ENCODE data around the gene VPS51.

Gene VPS51

DNA sequence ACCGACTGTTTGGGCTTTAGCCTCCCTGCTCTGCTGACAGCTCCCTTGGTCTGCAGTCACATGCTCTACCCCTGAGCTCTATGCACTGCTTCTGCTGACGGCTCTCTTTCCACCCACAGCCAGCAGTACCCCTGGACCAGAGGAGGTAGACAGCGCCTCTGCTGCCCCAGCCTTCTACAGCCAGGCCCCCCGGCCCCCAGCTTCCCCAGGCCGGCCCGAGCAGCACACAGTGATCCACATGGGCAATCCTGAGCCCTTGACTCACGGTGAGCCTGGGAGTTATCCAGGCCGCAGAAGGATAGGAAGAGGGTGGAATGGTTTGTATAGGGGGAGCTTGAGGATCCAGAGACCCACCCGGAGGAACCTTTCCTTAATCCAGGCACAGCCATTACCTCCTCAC, 9.2 kb upstream of the VPS51 start:
- Histone ChIP-seq H3K27me3 (ENCODE audit: control insufficient read depth, insufficient read depth, low read length) (no peaks in the 10 kb centered on the region), H3K4me1 (ENCODE audit: control insufficient read depth, insufficient read depth, low read length) (no peaks in the 10 kb centered on the region), H3K27ac (ENCODE audit: low read length) (no peak overlapping the region), H3K36me3 (ENCODE audit: control insufficient read depth, insufficient read depth, low read length) (peaks cover 9% of the 10 kb centered on the region; the same call in 1 of the 2 replicates), H3K9me3 (ENCODE audit: control insufficient read depth, insufficient read depth, low read length) (no peaks in the 10 kb centered on the region), H3K4me3 (ENCODE audit: low read length) (no peak overlapping the region)
- no peak for DNase-seq (ENCODE audit: low read depth, low spot score)
- no CpG with 5 or more reads among the region's 9 CpGs for WGBS (ENCODE audit: insufficient coverage, insufficient read length)

DNA sequence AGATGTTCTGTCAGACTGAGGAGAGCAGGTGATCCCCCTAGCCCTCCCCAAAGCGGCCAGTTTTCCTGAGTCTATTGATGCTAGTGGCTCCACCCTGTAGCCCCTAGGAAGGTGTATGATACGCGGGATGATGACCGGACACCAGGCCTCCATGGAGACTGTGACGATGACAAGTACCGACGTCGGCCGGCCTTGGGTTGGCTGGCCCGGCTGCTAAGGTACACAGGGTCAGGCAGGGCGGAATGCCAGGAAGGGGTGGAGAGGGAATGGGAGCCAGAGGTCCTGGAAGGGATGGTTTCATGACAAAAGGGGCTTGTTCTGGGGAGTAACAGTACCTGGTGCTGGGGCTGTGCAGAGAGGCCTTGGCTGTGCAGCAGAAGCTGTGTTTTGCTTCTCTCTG, 8.8 kb upstream of the VPS51 start:
- H3K9me3 ChIP-seq (ENCODE audit: control insufficient read depth, insufficient read depth, low read length) = no peaks in the 10 kb centered on the region
- no peaks in the 10 kb centered on the region for H3K27me3 ChIP-seq (ENCODE audit: control insufficient read depth, insufficient read depth, low read length)
- no peaks in the 10 kb centered on the region for H3K4me1 ChIP-seq (ENCODE audit: control insufficient read depth, insufficient read depth, low read length)
- peaks cover 9% of the 10 kb centered on the region; the same call in 1 of the 2 replicates for H3K36me3 ChIP-seq (ENCODE audit: control insufficient read depth, insufficient read depth, low read length)
- no peak for DNase-seq (ENCODE audit: low read depth, low spot score)
- WGBS (ENCODE audit: insufficient coverage, insufficient read length) = no CpG with 5 or more reads among the region's 11 CpGs
- H3K4me3 ChIP-seq (ENCODE audit: low read length) = no peak overlapping the region
- H3K27ac ChIP-seq (ENCODE audit: low read length) = no peak overlapping the region

DNA sequence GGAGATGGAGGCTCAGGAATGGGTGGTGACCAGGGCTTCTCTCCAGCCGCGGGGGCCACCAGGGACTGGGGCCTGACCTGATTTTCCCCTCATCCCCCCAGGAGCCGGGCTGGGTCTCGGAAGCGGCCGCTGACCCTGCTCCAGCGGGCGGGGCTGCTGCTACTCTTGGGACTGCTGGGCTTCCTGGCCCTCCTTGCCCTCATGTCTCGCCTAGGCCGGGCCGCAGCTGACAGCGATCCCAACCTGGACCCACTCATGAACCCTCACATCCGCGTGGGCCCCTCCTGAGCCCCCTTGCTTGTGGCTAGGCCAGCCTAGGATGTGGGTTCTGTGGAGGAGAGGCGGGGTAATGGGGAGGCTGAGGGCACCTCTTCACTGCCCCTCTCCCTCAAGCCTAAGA, 8.2 kb upstream of the VPS51 start:
- no peak overlapping the region for H3K27ac ChIP-seq (ENCODE audit: low read length)
- H3K27me3 ChIP-seq (ENCODE audit: control insufficient read depth, insufficient read depth, low read length) = no peaks in the 10 kb centered on the region
- no peak overlapping the region; the same call in 1 of the 2 replicates for H3K4me3 ChIP-seq (ENCODE audit: low read length)
- WGBS (ENCODE audit: insufficient coverage, insufficient read length) = no CpG with 5 or more reads among the region's 15 CpGs
- DNase-seq (ENCODE audit: low read depth, low spot score) = no peak
- H3K4me1 ChIP-seq (ENCODE audit: control insufficient read depth, insufficient read depth, low read length) = no peaks in the 10 kb centered on the region
- no peaks in the 10 kb centered on the region for H3K9me3 ChIP-seq (ENCODE audit: control insufficient read depth, insufficient read depth, low read length)
- H3K36me3 ChIP-seq (ENCODE audit: control insufficient read depth, insufficient read depth, low read length) = peaks cover 9% of the 10 kb centered on the region; the same call in 1 of the 2 replicates

DNA sequence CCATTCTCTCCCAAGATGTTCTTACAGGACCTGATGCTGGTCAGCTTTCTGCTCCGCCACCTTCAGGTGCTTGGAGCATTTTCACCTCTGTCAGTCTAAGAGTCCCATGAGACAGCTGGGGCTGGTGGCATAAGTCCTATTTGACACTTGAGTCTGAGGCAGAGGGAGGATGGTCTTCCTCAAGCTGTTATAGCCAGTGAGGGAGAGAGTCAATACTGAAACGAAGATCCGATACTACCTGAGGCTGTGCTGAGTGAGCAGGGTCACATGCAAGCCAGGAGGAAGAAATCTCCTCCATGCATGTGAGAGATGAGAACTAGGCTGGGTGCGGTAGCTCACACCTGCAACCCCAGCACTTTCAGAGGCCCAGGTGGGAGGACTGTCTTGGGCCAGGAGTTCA, 6.4 kb upstream of the VPS51 start:
- Histone ChIP-seq H3K27me3 (ENCODE audit: control insufficient read depth, insufficient read depth, low read length) (no peaks in the 10 kb centered on the region), H3K4me3 (ENCODE audit: low read length) (no peak overlapping the region), H3K27ac (ENCODE audit: low read length) (no peak overlapping the region), H3K36me3 (ENCODE audit: control insufficient read depth, insufficient read depth, low read length) (peaks cover 9% of the 10 kb centered on the region; the same call in 1 of the 2 replicates), H3K9me3 (ENCODE audit: control insufficient read depth, insufficient read depth, low read length) (no peaks in the 10 kb centered on the region), H3K4me1 (ENCODE audit: control insufficient read depth, insufficient read depth, low read length) (no peaks in the 10 kb centered on the region)
- no CpG with 5 or more reads among the region's 4 CpGs for WGBS (ENCODE audit: insufficient coverage, insufficient read length)
- no peak for DNase-seq (ENCODE audit: low read depth, low spot score)

DNA sequence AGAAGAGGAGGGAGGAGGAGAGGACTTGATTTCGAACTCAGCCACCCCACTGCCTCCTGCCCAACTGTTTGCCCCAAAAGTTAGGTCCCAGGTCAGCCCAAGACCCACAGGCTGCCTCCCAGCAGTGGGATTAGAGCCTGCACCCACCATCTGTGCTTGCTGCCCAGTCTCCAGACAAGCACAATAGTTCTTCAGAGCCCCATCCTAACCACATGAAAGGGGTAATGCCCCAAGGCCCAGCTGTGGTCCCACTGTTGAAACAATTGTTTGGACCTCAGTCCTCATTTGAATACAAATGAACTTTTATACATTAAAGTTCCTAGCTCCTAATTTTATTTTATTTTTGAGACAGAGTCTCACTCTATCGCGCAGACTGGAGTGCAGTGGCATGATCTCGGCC, 5.4 kb upstream of the VPS51 start:
- H3K36me3 ChIP-seq (ENCODE audit: control insufficient read depth, insufficient read depth, low read length) = peaks cover 9% of the 10 kb centered on the region; the same call in 1 of the 2 replicates
- no peaks in the 10 kb centered on the region; the same call in 1 of the 2 replicates for H3K4me1 ChIP-seq (ENCODE audit: control insufficient read depth, insufficient read depth, low read length)
- H3K27ac ChIP-seq (ENCODE audit: low read length) = no peak overlapping the region
- no CpG with 5 or more reads among the region's 4 CpGs for WGBS (ENCODE audit: insufficient coverage, insufficient read length)
- DNase-seq (ENCODE audit: low read depth, low spot score) = no peak
- H3K4me3 ChIP-seq (ENCODE audit: low read length) = no peak overlapping the region
- no peaks in the 10 kb centered on the region for H3K9me3 ChIP-seq (ENCODE audit: control insufficient read depth, insufficient read depth, low read length)
- H3K27me3 ChIP-seq (ENCODE audit: control insufficient read depth, insufficient read depth, low read length) = no peaks in the 10 kb centered on the region

DNA sequence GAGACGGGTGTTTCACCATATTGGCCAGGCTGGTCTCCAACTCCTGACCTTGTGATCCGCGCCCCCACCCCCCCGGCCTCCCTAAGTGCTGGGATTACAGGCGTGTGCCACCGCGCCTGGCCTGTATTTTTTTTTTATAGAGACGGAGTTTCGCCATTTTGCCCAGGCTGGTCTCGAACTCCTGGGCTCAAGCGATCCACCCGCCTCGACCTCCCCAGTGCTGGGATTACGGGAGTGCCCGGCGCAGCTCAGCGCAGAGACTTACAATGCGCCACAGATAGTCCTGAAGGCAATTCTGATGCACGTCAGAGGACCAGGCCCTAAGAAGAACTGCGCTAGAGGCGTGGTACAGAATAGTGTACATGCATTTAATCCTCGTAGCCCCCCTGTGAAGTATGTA, 587 bp upstream of the VPS51 start:
- no peaks in the 10 kb centered on the region for H3K27me3 ChIP-seq (ENCODE audit: control insufficient read depth, insufficient read depth, low read length)
- no peak overlapping the region for H3K27ac ChIP-seq (ENCODE audit: low read length)
- no peaks in the 10 kb centered on the region for H3K9me3 ChIP-seq (ENCODE audit: control insufficient read depth, insufficient read depth, low read length)
- DNase-seq (ENCODE audit: low read depth, low spot score) = no peak
- H3K36me3 ChIP-seq (ENCODE audit: control insufficient read depth, insufficient read depth, low read length) = no peaks in the 10 kb centered on the region; the same call in 1 of the 2 replicates
- WGBS (ENCODE audit: insufficient coverage, insufficient read length) = no CpG with 5 or more reads among the region's 22 CpGs
- no peaks in the 10 kb centered on the region; the same call in 1 of the 2 replicates for H3K4me1 ChIP-seq (ENCODE audit: control insufficient read depth, insufficient read depth, low read length)
- H3K4me3 ChIP-seq (ENCODE audit: low read length) = no peak overlapping the region

DNA sequence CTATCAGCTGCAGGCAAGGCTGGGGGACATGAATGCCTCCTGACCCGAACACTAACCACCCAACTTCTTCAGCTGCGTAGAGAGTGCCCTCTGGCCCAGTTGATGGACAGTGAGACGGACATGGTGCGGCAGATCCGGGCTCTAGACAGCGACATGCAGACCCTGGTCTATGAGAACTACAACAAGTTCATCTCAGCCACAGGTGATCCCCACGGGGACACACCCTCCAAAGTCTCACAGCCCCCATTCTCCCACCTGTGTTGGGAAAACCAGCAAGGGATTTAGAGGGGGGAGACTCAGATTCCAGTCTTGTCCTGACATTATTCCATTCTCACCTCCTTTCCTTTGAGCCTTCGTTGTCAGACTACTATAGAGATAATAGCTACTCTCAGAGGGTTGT, 912 bp downstream of the VPS51 start:
- no peak overlapping the region for H3K27ac ChIP-seq (ENCODE audit: low read length)
- H3K4me1 ChIP-seq (ENCODE audit: control insufficient read depth, insufficient read depth, low read length) = no peaks in the 10 kb centered on the region; the same call in 1 of the 2 replicates
- no peaks in the 10 kb centered on the region; the same call in 1 of the 2 replicates for H3K36me3 ChIP-seq (ENCODE audit: control insufficient read depth, insufficient read depth, low read length)
- no CpG with 5 or more reads among the region's 8 CpGs for WGBS (ENCODE audit: insufficient coverage, insufficient read length)
- no peak overlapping the region; the same call in 1 of the 2 replicates for H3K4me3 ChIP-seq (ENCODE audit: low read length)
- no peak for DNase-seq (ENCODE audit: low read depth, low spot score)
- H3K27me3 ChIP-seq (ENCODE audit: control insufficient read depth, insufficient read depth, low read length) = no peaks in the 10 kb centered on the region
- no peaks in the 10 kb centered on the region for H3K9me3 ChIP-seq (ENCODE audit: control insufficient read depth, insufficient read depth, low read length)

DNA sequence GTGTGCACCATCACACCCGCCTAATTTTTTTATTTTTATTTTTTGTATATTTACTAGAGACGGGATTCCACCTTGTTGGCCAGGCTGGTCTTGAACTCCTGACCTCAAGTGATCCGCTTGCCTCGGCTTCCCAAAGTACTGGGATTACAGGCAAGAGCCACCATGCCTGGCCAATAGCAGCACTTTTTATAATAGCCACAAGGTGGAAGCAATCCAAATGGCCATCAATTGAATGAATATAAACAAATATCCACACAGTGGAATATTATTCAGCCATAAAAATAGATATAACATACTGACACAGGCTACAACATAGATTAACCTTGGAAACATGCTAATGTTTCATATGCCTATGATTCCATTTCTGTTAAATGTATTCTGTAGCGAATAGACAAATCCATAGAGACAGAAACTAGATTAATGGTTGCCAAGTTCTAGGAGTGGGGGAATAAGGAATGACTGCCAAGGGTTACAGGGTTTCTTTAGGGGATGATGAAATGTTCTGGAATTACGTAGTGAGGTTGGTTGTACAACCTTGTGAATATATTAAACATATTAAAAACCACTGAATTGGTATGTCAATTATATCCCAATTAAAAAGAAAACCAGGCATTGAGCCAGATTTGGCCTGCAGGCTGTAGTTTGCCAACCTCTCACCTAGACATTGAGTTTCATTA, 4.8 kb downstream of the VPS51 start:
- no peak overlapping the region for H3K27ac ChIP-seq (ENCODE audit: low read length)
- no CpG with 5 or more reads among the region's 6 CpGs for WGBS (ENCODE audit: insufficient coverage, insufficient read length)
- no peaks in the 10 kb centered on the region for H3K27me3 ChIP-seq (ENCODE audit: control insufficient read depth, insufficient read depth, low read length)
- H3K9me3 ChIP-seq (ENCODE audit: control insufficient read depth, insufficient read depth, low read length) = no peaks in the 10 kb centered on the region
- H3K4me3 ChIP-seq (ENCODE audit: low read length) = no peak overlapping the region
- H3K36me3 ChIP-seq (ENCODE audit: control insufficient read depth, insufficient read depth, low read length) = no peaks in the 10 kb centered on the region; the same call in 1 of the 2 replicates
- H3K4me1 ChIP-seq (ENCODE audit: control insufficient read depth, insufficient read depth, low read length) = no peaks in the 10 kb centered on the region; the same call in 1 of the 2 replicates
- no peak for DNase-seq (ENCODE audit: low read depth, low spot score)

DNA sequence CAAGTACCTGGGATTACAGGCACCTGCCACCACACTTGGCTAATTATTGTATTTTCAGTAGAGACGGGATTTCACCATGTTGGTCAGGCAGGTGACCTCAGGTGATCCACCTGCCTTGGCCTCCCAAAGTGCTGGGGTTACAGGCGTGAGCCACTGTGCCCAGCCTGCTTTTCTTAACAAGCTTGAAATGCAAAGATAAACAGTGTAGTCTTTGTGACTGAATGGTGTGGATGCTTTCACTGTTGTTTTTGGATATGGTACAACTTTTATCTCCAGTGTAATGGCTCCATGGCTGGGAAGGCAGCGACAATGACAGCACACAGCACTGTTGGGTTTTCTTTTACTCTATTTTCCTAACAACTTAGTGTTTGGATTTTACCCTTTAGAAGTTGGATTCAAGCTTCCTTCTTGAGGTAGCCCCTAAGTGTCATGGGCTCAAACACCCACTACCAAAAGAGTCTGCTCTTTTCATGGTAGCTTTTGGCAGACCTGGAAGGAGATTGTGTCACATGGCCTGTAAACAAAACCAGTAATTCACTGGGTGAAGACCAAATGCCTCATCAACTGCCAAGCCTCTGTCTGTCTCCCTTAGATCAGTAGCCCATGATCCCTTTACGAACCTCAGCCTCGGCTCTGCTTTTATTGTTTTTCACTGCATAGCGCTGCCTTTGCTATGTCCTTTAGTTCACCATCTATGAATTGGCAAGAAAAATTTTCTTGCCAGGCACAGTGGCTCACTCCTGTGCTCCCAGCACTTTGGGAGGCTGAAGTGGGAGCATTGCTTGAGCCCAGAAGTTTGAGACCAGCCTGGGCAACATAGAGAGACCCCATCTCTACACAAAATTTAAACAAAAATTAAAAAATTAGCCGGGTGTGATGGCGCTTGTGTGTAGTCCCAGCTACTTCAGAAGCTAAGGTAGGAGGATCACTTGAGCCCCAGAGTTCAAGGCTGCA, 6.4 kb downstream of the VPS51 start:
- H3K4me1 ChIP-seq (ENCODE audit: control insufficient read depth, insufficient read depth, low read length) = no peaks in the 10 kb centered on the region
- H3K9me3 ChIP-seq (ENCODE audit: control insufficient read depth, insufficient read depth, low read length) = no peaks in the 10 kb centered on the region
- H3K27ac ChIP-seq (ENCODE audit: low read length) = no peak overlapping the region
- DNase-seq (ENCODE audit: low read depth, low spot score) = no peak
- H3K36me3 ChIP-seq (ENCODE audit: control insufficient read depth, insufficient read depth, low read length) = peaks cover 1% of the 10 kb centered on the region
- H3K27me3 ChIP-seq (ENCODE audit: control insufficient read depth, insufficient read depth, low read length) = no peaks in the 10 kb centered on the region
- no CpG with 5 or more reads among the region's 8 CpGs for WGBS (ENCODE audit: insufficient coverage, insufficient read length)
- no peak overlapping the region for H3K4me3 ChIP-seq (ENCODE audit: low read length)

DNA sequence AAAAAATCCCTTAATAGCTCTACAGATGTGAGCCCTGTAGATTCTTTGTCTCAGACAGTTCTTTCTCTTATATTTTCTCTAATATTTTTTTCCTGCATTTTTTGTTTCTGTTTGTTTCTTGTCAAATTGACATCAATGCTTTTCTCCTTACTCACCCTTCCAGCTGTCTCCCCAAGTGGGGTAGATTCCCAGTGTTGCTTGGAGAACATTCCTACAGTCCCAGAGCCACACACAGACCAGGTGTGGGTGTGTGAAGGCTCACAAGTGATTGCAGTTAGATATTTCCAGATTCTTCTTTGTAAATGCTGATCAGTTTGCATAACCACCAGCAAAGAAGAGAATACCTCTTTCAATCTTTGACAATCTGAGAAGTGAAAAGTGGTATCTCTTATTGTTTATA, 7.5 kb downstream of the VPS51 start:
- Histone ChIP-seq H3K9me3 (ENCODE audit: control insufficient read depth, insufficient read depth, low read length) (no peaks in the 10 kb centered on the region), H3K36me3 (ENCODE audit: control insufficient read depth, insufficient read depth, low read length) (peaks cover 12% of the 10 kb centered on the region; the same call in 1 of the 2 replicates), H3K4me1 (ENCODE audit: control insufficient read depth, insufficient read depth, low read length) (no peaks in the 10 kb centered on the region), H3K27ac (ENCODE audit: low read length) (no peak overlapping the region), H3K4me3 (ENCODE audit: low read length) (no peak overlapping the region), H3K27me3 (ENCODE audit: control insufficient read depth, insufficient read depth, low read length) (no peaks in the 10 kb centered on the region)
- no peak for DNase-seq (ENCODE audit: low read depth, low spot score)

Data from iPS DF 6.9 (cell line).